Suprapubic skin (tissue), 3 donors: Measurements from ENCODE around the gene PREP.

Experiments used
- CTCF ChIP-seq, 2 donors: fragments of 200-600 bp in 1 of 2; fragments of 450-650 bp in 1 of 2; sonication (generic) in 1 of 2; IDR thresholded peaks; one replicate each; pipeline ENCODE4 v1.5.1; 2016 to 2019; ENCODE audit warnings: antibody characterized with exemption in 2 of 2, mild to moderate bottlenecking in 1 of 2, moderate library complexity in 1 of 2
- POLR2A ChIP-seq, 2 donors: fragments of 450-650 bp; IDR thresholded peaks; one replicate each; pipeline ENCODE4 v1.6.1; 2017; ENCODE audit warnings: antibody characterized with exemption in 2 of 2, mild to moderate bottlenecking in 2 of 2, moderate library complexity in 2 of 2

- TF ChIP-seq POLR2A (IDR thresholded peaks at IDR 0.05) (no peak), CTCF (IDR thresholded peaks at IDR 0.05) (no peak)
Observed at GRCh38 chr6:105429676-105430075, 26.8 kb upstream of the PREP start.
